Fibroblast of lung (primary cell): Measurements from ENCODE around the gene GPX7. TPM values are rescaled to one million over a fixed set of nuclear protein-coding genes. Genes with fewer than 3 reads are reported as not detected.
A peak's percentile ranks its signal among the peaks of the same experiment; 100 is the strongest.

Experiments
- DNase-seq, 2 donors: peaks; one replicate each; pipeline versions ENCODE4 v3.0.0 to v3.0.0-alpha.2; 2010; ENCODE audit warnings: low read depth in 2 of 2
- H2AFZ ChIP-seq: 2 replicates; pipeline ENCODE4 v1.5.1; 2012; ENCODE audit warnings: low read length, control low read depth, inconsistent platforms
- H3K27ac ChIP-seq: 2 replicates; pipeline ENCODE4 v1.5.1; 2011; ENCODE audit warnings: low read length, control low read depth; ENCODE audit not compliant: insufficient read depth
- H3K27me3 ChIP-seq: 2 replicates; pipeline ENCODE4 v1.5.1; 2011; ENCODE audit warnings: mild to moderate bottlenecking, low read length; ENCODE audit not compliant: control insufficient read depth, insufficient read depth
- H3K36me3 ChIP-seq: 2 replicates; pipeline ENCODE4 v1.5.1; 2011; ENCODE audit warnings: low read length; ENCODE audit not compliant: control insufficient read depth, insufficient read depth
- H3K4me1 ChIP-seq: 2 replicates; pipeline ENCODE4 v1.5.1; 2011; ENCODE audit warnings: low read length; ENCODE audit not compliant: control insufficient read depth, insufficient read depth; ENCODE audit errors: extremely low read depth
- H3K4me2 ChIP-seq: 2 replicates; pipeline ENCODE4 v1.5.1; 2011; ENCODE audit warnings: low read length, control low read depth; ENCODE audit not compliant: insufficient read depth; ENCODE audit errors: extremely low read depth
- H3K4me3 ChIP-seq, 4 experiments: fragments of 200-600 bp in 1 of 4; sonication (generic) in 1 of 4; replicated peaks in 1 of 4; 2 replicates each; pipeline ENCODE4 v1.5.1; 2011 to 2016; ENCODE audit warnings: low read length in 4 of 4, low read depth in 3 of 4, mild to moderate bottlenecking in 3 of 4, control low read depth in 2 of 4, inconsistent platforms in 1 of 4, mixed read lengths in 1 of 4; ENCODE audit not compliant: insufficient read depth in 1 of 4; ENCODE audit errors: control extremely low read depth in 1 of 4
- H3K79me2 ChIP-seq: 2 replicates; pipeline ENCODE4 v1.5.1; 2012; ENCODE audit warnings: mild to moderate bottlenecking, low read length, inconsistent platforms; ENCODE audit not compliant: control insufficient read depth, insufficient read depth
- H3K9ac ChIP-seq: 2 replicates; pipeline ENCODE4 v1.5.1; 2011; ENCODE audit warnings: mild to moderate bottlenecking, low read length, control low read depth; ENCODE audit not compliant: insufficient read depth
- H3K9me3 ChIP-seq: 2 replicates; pipeline ENCODE4 v1.5.1; 2012; ENCODE audit warnings: low read depth, low read length; ENCODE audit not compliant: control insufficient read depth, insufficient read depth
- H4K20me1 ChIP-seq: 2 replicates; pipeline ENCODE4 v1.5.1; 2011; ENCODE audit warnings: low read length; ENCODE audit not compliant: control insufficient read depth, insufficient read depth; ENCODE audit errors: extremely low read depth
- EZH2 ChIP-seq: IDR thresholded peaks from 2 replicates; pipeline ENCODE4 v1.5.1; 2012; ENCODE audit warnings: low read length, control low read depth, mild to moderate bottlenecking; ENCODE audit errors: missing control alignments
- polyA plus RNA-seq, 2 donors: library from polyadenylated mRNA; depleted of rRNA in 1 of 2; stranded (reverse) in 1 of 2; unstranded in 1 of 2; fragments of >200 nt; gene quantifications; 2 replicates each; pipeline ENCODE4 v1.2.1, GENCODE V29; 2011 to 2012; ENCODE audit warnings: missing spikeins in 1 of 2
- total RNA-seq: library from RNA; depleted of rRNA; stranded (reverse); fragments of >200 nt; gene quantifications from 2 replicates; pipeline ENCODE4 v1.2.1, GENCODE V29; 2014
- TF ChIP-seq, protein P1 (sequence below), 2 donors: IDR thresholded peaks in 1 of 2; conservative IDR thresholded peaks in 1 of 2; 1 replicate in 1 of 2; 2 replicates in 1 of 2; pipeline ENCODE4 v1.5.1; 2011 to 2012; ENCODE audit warnings: low read length in 2 of 2, control low read depth in 1 of 2, inconsistent platforms in 1 of 2, low read depth in 1 of 2, mild to moderate bottlenecking in 1 of 2

Gene GPX7
- total and polyA plus RNA-seq, 2 donors (not counting 1 experiment from before 2014, with no cell fraction given): 28.9 to 30.6 TPM

DNA sequence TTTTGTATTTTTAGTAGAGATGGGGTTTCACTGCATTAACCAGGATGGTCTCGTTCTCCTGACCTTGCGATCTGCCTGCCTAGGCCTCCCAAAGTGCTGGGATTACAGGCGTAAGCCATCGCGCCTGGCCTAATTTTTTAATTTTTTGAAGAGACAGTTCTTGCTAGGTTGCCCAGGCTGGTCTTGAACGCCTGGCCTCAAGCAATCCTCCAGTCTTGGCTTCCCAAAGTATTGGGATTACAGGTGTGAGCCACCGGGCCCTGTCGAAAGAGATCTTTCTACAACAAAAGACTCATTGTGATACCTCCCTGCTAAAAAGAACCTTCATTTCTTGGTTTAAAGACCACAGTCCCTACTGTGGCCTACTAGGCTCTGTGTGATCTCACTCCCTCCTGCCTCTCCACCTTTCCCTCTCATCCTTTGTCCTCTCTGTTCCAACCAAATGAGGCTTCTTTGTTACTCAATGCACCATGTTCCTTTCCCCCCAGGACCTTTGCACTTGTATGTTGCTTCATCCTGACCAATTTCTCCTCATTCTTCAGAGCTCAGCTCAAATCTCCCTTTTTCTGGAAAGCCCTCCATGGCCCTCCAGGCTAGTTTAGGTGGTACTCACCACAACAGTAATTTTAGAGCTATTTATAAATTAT, 1.5 kb upstream of the GPX7 start:
- Histone ChIP-seq H3K4me1 (peaks cover 6% of the 10 kb centered on the region), H3K27ac (no peak overlapping the region), H3K36me3 (no peaks in the 10 kb centered on the region), H3K4me2 (no peak overlapping the region), H2AFZ (no peak overlapping the region), H3K27me3 (no peaks in the 10 kb centered on the region), H3K79me2 (no peaks in the 10 kb centered on the region), H3K4me3 (no peak overlapping the region), H4K20me1 (no peaks in the 10 kb centered on the region), H3K9me3 (no peaks in the 10 kb centered on the region), H3K9ac (no peak overlapping the region)
- DNase-seq: no peak
- TF ChIP-seq, protein P1, sequence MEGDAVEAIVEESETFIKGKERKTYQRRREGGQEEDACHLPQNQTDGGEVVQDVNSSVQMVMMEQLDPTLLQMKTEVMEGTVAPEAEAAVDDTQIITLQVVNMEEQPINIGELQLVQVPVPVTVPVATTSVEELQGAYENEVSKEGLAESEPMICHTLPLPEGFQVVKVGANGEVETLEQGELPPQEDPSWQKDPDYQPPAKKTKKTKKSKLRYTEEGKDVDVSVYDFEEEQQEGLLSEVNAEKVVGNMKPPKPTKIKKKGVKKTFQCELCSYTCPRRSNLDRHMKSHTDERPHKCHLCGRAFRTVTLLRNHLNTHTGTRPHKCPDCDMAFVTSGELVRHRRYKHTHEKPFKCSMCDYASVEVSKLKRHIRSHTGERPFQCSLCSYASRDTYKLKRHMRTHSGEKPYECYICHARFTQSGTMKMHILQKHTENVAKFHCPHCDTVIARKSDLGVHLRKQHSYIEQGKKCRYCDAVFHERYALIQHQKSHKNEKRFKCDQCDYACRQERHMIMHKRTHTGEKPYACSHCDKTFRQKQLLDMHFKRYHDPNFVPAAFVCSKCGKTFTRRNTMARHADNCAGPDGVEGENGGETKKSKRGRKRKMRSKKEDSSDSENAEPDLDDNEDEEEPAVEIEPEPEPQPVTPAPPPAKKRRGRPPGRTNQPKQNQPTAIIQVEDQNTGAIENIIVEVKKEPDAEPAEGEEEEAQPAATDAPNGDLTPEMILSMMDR (conservative IDR thresholded peaks at IDR 0.05 in 1 of 2, IDR thresholded peaks at IDR 0.05 in 1 of 2; ENCODE audit: low read depth in 1 of 2, low read length in 2 of 2): no peak
- no peak for TF ChIP-seq EZH2

DNA sequence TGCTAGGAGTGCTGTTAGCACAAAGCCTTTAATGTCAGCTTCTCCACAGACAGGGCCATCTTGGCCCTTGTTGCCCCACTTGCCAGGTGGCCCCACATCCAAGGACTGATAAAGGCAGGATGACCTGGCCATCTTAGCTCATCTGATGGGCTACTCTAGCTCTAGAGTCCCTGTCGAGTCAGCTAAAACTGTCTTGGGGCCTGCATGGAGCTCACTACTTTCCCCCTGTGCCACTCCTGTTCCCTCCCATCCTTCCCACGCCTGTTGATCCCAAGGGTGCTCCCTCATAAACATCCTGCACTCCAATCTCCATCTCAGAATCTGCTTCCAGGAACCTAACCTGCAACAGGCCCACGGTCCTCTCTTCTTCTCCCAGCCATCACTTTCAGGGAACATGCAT, 652 bp upstream of the GPX7 start:
- DNase-seq: no peak
- Histone ChIP-seq H3K4me1 (peaks cover 6% of the 10 kb centered on the region), H3K79me2 (no peaks in the 10 kb centered on the region), H3K27ac (no peak overlapping the region), H3K4me2 (no peak overlapping the region), H3K9me3 (no peaks in the 10 kb centered on the region), H4K20me1 (no peaks in the 10 kb centered on the region), H2AFZ (peak overlapping the region; percentile 91), H3K27me3 (no peaks in the 10 kb centered on the region), H3K4me3 (peak overlapping the region in 2 of 4 experiments; percentile 34 to 55), H3K36me3 (no peaks in the 10 kb centered on the region), H3K9ac (no peak overlapping the region)
- no peak for TF ChIP-seq EZH2
- TF ChIP-seq, protein P1 (conservative IDR thresholded peaks at IDR 0.05 in 1 of 2, IDR thresholded peaks at IDR 0.05 in 1 of 2; ENCODE audit: low read depth in 1 of 2, low read length in 2 of 2): no peak

DNA sequence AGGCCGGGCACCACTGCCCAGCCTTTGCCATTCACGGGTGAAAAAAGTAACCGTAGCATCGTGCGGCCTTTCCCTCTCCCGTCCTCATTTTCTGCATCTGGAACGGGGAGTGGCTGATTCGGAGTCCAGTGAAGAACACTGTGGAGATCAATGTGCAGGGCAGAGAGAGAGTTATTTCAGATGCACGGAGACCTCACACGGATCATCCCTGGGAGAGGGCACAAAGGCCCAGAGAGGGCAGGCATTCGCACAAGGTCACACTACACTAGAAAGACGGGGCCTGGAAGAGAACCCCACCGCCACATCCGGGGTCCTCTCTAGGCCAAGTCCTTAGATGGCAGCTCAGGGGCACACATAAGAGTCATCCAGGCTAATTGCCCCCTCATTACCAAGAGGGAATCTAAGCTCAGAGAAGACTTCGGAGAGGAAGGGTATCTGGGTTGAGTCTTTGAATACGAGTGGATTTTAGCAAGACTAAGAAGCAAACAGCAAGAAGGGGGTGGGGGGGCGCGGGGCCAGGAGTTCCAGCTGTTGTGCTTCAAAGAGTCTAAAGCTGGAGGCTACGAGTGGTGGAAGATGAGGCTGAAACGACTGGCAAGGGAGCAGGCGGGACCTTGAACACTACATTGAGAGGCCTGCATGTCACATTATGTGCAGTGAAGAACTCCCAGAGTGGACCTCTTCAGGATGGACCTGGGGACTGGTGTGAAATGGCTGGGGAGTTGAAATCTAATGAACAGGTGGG, 857 bp downstream of the GPX7 start:
- peak overlapping the region; percentile 35 to 52 (median 46) for H3K4me3 ChIP-seq
- peaks cover 6% of the 10 kb centered on the region for H3K4me1 ChIP-seq
- peak; percentile 17 to 44 for DNase-seq
- H3K27ac ChIP-seq: peak overlapping the region; percentile 46
- peak overlapping the region; percentile 85 for H3K4me2 ChIP-seq
- TF ChIP-seq EZH2: no peak
- TF ChIP-seq, protein P1 (conservative IDR thresholded peaks at IDR 0.05 in 1 of 2, IDR thresholded peaks at IDR 0.05 in 1 of 2; ENCODE audit: low read depth in 1 of 2, low read length in 2 of 2): no peak
- no peaks in the 10 kb centered on the region for H3K9me3 ChIP-seq
- no peaks in the 10 kb centered on the region for H3K79me2 ChIP-seq
- no peaks in the 10 kb centered on the region for H4K20me1 ChIP-seq
- H3K36me3 ChIP-seq: no peaks in the 10 kb centered on the region
- H2AFZ ChIP-seq: peak overlapping the region; percentile 92
- no peaks in the 10 kb centered on the region for H3K27me3 ChIP-seq
- peak overlapping the region; percentile 78 for H3K9ac ChIP-seq
